Uterus (tissue), 2 donors: Measurements from ENCODE around the gene ZGPAT.

Source experiments
- POLR2A ChIP-seq, 2 donors: fragments of 450-650 bp; IDR thresholded peaks; one replicate each; pipeline ENCODE4 v1.6.1; 2016; ENCODE audit warnings: antibody characterized with exemption in 2 of 2, mild to moderate bottlenecking in 1 of 2, moderate library complexity in 1 of 2
- TF ChIP-seq, protein P1 (sequence below), 4 experiments: fragments of 200-600 bp in 2 of 4; fragments of 450-650 bp in 2 of 4; sonication (generic) in 2 of 4; IDR thresholded peaks; one replicate each; pipeline ENCODE4 v1.5.1; 2016 to 2019; ENCODE audit warnings: antibody characterized with exemption in 4 of 4, mild to moderate bottlenecking in 2 of 4, moderate library complexity in 1 of 4

DNA sequence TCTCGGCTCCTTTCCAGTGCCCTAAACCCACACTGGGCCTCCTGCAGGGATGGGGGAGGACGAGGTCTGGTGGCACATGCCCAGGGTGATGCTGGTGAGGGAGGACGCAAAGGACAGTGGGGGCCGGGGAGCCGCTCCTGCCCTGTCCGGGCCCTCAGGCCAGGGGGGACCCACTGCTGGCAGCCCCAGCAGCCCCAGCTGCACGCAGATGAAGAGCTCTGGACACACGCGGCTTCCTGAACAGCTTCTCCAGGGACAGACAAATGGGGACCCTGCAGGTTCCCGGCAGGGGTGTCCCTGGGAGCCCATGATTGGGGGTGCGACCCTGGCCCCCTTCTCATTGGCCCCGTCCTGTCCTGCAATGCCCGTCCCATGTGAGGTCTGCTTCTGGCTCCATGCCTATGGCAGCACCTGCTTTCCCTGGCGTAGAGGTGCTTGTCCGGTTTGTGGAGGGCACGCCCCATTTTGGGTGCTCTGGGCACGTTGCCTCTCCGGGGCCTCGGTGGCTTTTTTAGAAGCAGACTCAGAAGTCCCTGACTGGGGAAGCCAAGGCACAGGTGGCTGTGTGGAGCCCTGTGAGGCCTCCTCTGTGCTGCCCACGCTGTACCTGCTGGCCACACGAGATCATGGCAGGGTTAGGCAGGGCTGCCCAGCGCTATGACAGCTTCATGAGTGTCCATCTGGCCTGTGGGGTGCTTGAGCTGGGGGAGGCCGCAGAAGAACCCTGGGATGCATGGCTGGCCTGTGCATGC lies 26.8 kb upstream of the ZGPAT start:
- TF ChIP-seq, protein P1, sequence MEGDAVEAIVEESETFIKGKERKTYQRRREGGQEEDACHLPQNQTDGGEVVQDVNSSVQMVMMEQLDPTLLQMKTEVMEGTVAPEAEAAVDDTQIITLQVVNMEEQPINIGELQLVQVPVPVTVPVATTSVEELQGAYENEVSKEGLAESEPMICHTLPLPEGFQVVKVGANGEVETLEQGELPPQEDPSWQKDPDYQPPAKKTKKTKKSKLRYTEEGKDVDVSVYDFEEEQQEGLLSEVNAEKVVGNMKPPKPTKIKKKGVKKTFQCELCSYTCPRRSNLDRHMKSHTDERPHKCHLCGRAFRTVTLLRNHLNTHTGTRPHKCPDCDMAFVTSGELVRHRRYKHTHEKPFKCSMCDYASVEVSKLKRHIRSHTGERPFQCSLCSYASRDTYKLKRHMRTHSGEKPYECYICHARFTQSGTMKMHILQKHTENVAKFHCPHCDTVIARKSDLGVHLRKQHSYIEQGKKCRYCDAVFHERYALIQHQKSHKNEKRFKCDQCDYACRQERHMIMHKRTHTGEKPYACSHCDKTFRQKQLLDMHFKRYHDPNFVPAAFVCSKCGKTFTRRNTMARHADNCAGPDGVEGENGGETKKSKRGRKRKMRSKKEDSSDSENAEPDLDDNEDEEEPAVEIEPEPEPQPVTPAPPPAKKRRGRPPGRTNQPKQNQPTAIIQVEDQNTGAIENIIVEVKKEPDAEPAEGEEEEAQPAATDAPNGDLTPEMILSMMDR (IDR thresholded peaks at IDR 0.05): no peak
- no peak for TF ChIP-seq POLR2A (IDR thresholded peaks at IDR 0.05)
